D341Med (cell line): ENCODE results near the gene CATSPER2.
"Not testable (repeated sequence)": the region's sequence is repeated elsewhere in the genome, so short reads cannot be mapped to it uniquely, and the experiment has no call there.

Source experiments
- DNase-seq: peaks from one replicate; pipeline ENCODE4 v3.0.0; 2012; ENCODE audit warnings: low spot score

The CATSPER2 gene

GRCh38 chr15:43593328-43594190, 55.1 kb downstream of the CATSPER2 start, which contains the start of gene CKMT1B:
Gene CKMT1B (plus strand): TSS chr15:43594027. CDS start chr15:43594219, 192 bp downstream.
- DNase-seq: not testable (repeated sequence)

- DNase-seq: not testable (repeated sequence)
Measured at GRCh38 chr15:43592841-43593240, 55.8 kb downstream of the CATSPER2 start.

GRCh38 chr15:43589778-43590466, 58.7 kb downstream of the CATSPER2 start, which contains the start of gene PPIP5K1:
Gene PPIP5K1 (minus strand): TSS chr15:43590208. CDS start chr15:43584504, 5,704 bp downstream.
- DNase-seq: not testable (repeated sequence)
